Measurements from ENCODE around the gene CACYBP.

CACYBP gene

DNA sequence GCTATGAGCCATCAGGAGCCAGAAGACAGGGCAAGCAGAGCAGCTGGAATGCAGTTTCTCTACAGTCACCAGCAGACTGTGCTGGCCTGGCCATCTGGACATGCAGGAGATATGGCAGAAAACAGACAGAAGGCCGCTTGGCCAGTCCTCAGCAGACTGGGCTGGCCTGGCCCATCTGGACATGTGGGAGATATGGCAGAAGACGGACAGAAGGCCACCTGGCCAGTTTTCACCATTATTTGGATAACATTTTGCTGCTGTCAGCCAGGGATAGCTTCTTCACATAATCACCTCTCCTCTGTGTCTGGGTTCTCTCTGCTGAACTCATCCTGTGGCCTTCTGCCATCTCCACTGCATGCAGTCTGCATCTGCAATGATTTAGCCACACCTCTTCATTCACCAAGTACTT lies 25.0 kb upstream of the CACYBP start:
- no peak for DNase-seq

DNA sequence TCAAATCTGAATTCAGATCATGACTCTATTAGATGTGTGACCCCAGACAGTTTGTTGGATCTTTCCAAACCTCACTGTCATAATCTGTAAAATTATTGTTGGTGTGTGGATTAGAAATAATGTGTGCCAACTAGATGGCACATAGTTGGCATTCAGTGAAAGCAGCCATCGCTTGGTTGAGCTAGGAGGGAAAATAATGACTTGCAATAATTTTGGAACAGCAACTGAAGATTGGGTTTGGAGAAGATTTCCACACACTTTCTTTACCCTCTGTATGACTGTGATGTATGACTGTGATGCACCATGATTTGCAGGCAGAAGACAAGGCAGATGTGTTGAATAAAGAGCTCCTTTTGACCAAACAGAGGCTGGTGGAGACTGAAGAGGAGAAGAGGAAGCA lies 24.0 kb upstream of the CACYBP start:
- DNase-seq, result no peak

DNA sequence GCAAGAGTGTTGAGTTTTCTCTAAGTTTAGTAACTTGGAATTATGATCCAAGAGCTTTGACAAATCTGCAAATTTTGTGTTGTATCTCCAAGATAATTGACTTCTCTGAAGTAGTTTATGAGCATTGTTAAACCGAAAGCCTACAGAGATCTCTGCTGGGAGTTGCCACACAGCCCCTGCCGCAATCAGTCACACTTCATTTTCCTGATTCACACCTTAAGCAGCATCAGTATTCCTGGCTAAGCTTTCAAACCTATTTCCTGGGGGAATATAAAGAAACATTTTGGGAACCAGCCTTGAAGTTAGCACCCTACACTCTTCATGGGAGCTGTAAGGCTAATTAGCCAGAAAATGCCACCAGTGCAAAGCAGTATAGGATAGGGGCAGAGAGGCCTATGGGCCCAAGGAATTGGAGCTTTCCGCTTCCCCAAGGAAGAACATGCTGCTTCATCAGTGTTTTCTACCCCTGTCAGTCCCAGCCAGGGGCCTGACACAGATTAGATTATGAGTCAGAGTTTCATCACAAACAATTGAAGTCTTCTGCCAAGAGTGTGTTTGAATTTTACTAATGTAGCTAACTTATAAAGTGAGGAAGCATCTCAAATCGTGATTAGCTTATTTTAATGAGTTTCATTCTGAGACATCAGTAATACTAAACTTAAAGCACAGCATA lies 23.2 kb upstream of the CACYBP start:
- no peak for DNase-seq

DNA sequence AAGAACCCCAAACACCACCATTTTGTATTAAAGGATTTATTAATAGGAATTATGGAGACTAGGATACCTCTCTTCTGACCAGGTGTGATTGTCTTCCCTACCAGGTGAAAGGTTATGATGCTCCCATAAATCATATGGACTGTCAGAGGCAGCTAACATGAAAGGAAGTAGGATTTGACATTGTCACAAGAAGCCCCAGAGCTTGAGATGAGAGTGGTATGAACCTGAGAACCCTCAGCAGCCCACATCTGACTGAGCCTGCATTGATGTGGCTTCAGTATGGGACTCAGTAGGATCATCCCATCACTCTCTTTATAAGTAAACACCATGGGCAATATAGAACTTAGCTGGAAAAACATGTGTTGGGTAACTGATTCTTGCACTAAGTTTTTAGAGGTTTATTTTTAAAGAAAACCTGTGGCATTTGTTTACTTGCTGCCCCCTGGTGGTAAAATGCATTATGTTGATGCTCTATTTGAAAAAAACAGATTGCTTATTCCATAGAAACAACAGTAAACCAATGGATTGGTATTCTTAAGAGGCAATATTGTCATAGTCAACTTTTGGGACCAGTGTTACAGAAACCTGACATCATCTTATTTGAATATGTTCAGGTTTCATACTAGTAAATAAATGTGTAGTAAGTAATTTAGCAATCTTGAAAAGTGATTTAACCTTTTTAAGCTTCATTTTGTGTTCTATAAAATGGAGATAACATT lies 16.6 kb upstream of the CACYBP start:
- DNase-seq, result peak; percentile 49 to 88

DNA sequence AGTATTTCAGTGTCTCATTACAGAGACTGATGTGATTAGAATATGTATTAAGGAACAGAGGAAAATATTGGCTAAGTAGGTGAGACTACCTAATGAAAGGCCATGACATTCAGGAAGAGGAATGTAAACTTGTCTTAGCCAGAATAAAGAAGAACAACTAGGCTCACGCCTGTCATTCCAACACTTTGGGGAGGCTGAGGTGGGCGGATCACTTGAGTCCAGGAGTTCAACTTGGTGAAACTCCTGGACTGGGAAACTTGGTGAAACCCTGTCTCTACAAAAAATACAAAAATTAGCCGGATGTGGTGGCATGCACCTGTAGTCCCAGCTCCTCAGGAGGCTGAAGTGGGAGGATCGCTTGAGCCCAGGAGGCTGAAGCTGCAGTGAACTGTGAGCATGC lies 14.8 kb upstream of the CACYBP start:
- no peak for DNase-seq

DNA sequence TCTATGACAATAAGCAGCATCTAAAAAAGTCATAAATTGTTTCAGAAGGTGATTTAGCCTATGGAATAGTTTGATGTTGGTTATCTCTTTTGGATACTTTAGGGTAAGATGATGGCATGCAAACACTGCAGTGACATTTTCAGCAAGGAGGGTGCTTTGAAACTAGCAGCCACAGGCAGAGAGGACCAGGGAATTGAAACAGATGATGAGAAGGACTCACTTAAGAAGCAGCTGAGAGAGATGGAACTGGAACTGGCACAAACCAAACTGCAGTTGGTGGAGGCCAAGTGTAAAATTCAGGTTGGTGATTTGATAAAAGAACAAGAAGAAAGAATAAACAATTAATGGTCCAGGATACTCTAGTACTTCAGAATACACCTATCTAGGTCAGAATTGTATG lies 11.2 kb upstream of the CACYBP start:
- no peak for DNase-seq

DNA sequence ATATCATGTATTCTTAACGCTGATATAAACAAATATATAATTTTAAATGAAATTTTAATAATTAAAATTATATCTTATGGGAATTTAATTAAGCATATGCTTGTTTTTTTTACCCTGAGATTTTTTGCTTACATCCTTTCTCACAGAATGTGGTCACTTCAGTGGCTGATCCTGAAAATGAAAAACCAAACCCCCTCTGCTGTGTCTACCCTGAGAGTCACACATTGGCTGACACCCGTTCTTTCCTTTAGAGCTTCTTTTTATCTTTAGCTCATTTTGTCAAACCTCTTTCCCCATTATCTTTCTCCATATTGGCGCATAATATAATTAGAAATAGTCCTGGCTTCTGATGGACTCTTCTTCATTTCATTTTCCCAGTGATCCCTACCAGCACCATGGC lies 10.8 kb upstream of the CACYBP start:
- DNase-seq, result no peak

DNA sequence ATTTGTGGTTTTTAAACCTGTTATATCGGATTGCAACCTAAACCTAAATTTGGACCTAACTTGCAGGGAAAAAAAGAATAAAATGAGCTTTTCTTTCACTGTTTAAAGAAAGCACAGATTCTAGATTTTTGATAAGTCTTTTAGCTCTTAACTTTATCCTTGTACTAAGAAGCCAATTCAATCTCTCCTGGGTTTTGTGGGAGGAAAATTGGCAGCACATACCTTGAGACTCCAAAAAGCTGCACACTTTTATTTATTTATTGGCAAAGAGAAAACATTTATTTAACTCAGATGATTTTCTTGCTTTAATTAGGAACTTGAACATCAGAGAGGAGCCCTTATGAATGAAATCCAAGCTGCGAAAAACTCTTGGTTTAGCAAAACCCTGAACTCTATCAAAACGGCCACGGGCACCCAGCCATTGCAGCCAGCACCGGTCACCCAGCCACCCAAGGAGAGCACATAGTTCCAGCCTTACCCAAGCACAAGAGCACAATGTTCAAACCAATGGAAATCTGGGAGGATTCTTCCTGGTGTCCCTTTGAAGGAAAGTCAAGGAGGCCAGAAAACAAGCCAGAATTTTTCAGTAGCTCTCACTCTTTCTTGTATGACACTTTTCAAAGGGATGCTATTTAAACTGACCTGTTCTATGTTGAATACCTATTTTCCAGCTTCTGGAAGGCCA lies 10.1 kb upstream of the CACYBP start:
- no peak for DNase-seq

DNA sequence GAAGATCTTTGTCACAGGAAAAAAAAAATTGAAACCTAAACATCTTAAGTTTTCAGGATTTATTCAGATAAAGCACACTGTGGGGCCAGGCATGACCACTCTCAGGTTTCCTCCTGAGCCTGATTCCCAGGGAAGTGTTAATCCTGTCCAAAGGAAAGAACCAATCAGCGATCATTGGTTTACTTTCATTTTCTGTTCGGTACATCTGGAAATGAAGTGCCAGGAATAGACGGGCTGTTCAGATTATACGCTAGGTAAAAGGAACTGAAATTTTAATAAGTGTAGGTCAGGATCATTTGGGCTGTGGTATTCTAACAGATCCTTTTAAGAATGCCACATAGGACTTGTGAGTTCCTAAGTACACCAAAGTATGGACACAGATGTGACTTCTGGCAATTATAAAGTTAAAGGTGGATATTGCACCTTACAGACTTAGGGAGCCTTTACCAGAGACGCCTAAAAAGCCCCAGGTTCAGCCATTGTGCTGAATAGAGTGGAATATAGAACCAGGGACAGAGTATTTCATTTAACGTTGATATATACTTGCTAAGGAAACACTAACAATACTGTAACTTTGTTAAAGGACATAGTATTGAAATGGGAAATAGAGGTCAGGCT lies 9.3 kb upstream of the CACYBP start:
- peak; percentile 45 to 51 for DNase-seq

DNA sequence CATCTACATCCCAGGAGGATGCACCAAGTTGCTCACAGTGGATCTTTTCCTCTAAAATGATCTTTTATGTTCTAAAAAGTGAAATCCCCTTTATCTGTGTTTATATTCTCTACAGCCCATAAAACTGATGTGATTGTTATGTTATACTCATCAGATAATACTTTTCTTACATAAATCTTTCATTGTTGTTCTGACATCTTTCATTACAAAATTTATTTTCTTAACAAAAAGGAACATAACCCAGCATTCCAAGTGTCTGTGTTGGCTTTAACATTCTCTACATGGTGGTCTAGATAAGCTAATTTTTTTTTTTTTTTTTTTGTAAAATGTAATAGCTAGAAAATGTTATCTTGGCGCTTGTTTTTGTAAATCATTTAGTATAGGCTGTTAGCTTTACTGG lies 8.3 kb upstream of the CACYBP start:
- no peak for DNase-seq

DNA sequence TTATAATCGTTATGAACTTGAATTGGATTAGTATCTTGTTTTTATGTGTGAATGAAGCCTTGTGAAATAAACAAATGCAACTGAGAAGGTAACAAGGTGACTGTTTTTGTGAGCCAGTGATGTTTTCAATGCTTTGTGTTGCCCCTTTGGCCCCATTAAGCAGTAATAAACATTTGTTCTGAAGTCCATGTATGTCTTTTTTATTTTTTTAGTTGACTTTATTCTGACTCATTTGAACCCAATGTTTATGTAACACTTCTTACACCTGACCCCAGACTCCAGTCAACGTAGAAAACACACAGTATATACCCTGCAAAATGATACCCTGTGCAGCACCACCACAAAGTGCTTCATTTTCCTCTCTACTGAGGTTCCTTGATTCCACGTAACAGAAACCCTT lies 4.6 kb upstream of the CACYBP start:
- no peak for DNase-seq

DNA sequence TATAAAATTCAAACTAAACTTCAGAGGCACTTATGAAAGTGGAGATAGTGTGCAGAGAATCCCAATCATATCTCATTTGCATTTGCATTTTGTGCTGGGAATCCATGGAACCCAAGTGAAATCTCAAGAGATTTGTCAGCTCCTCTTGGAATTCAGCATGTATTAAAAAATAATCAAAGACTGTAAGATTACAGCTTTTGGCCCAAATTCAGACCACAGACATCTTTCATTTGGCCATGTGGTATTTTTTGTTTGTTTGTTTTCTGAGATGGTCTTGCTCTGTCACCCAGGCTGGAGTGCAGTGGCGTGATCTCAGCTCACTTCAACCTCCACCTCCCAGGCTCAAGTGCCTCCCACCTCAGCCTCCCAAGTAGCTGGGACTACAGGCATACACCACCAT lies 3.8 kb upstream of the CACYBP start:
- DNase-seq, result no peak

DNA sequence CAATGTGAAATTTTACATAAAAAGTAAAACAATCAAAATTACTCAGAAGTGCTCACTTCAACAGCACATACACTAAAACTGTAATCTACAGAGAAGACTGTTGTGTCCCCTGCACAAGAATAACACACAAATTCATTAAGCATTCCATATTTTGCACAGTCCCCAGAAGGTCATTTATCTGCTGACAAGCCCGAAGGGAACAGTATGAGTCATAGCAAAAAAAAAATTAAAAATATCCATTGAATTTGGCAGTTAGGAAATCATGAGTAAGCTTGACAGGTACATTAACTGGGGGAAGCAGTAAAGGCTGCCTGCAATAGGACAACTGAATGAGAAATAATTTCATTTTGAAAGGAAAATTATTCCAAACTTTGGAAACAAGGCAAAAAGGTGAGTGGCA lies 3.3 kb upstream of the CACYBP start:
- no peak for DNase-seq

DNA sequence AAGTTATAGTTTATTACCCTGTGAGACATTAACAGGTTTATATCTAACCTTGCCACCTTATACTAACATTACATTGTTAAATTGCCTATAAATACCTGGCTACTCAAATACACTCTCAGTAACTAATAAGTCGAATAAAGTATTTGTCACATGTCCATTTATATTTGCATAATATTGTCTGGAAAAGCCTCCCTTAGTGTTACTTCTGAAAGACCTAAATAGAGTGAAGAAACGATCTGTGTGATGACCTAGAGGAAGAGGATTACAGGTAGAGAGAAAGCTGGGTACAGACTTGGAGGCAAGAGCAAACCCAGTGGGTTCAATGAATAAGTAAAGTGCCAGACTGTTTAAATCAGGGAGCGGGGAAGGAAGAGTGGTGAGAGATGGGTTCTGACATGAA lies 2.7 kb upstream of the CACYBP start:
- no peak for DNase-seq

DNA sequence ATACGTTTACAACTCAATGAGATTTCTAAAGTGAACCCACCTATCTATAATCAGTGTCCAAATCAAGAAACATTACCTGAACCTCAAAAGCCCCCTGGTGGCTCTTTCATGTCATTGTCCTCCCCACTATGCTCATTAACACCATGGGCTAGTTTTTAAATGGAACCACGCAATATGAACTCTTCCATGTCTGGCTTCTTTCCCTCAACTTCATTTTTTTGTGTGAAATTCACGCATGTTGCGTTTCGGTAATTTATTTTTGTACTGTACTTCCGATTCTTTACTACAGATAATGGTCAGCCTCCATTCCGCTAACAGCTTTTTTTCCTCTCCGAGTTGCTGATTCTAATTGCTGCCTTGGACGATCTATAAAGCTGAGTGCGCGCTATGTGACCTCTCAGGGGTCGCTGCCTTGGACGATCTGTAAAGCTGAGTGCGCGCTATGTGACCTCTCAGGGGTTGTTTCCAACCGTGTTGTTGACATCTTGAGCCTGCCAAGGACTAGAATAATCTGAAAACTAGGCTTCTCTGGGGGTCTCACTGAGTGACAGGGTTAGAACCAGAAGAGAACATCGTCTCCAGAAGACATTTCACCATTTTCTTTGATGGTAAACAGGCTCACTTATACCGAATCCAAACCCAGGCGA lies 1.1 kb upstream of the CACYBP start:
- peak; percentile 53 to 73 for DNase-seq

DNA sequence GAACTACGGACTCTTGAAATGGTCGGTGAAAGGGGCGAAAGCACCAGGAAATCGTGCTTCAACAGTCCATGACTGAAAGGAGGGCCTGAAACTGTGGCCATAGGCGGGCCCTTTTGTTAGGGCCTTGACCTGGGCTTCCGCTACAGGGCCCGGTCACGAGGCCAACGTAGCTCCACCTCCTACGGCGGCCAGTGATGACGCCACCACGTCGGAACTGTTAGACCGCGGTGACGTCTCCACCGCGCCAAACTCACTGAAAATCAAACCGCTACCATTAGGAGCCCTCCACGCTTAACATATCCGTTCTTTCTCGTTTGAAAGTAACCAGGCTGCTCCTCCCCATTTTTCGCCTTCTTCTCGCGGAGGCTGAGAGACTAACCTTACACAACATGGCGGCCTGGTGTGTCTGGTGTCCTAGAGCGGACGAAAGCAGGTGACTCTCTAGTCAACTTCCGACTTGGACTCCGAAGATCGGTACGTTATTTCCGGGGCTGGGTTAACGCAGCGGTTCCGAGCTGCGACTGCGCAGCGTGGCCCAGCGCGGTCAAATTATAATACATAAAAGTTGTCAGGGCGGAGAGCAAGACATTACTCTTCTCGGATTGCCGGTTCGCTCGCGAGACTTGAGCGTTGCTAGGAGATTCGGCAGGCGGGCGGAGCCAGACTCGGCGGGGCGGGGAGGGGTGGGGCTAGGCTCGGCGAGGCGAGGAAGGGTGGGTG lies 371 bp upstream of the CACYBP start:
- DNase-seq, result peak; percentile 99

DNA sequence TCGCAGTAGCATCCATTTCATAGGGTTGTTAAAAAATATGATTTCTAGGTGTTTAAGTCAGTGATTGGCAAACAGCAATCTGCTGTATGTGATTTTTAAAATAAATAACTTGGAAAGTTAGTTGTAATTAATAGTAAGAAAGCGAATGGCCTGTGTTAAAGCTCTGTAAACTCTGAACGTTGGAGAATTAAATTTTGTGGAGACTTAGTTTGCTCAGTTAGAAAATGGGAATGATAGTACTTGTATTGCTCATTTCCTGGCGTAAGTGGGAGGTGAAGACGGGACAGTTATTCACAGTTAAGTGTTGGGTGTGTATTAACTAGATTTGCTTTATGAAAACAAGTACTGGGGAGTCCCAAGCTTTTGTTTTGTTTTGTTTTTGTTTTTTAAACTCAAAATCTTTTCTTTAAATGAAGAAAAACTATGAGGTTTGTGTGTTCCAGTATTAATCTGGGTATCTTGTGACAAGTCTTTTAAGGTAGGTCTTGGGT lies 995 bp downstream of the CACYBP start:
- DNase-seq, result peak in 1 of 2 donors; percentile 16

DNA sequence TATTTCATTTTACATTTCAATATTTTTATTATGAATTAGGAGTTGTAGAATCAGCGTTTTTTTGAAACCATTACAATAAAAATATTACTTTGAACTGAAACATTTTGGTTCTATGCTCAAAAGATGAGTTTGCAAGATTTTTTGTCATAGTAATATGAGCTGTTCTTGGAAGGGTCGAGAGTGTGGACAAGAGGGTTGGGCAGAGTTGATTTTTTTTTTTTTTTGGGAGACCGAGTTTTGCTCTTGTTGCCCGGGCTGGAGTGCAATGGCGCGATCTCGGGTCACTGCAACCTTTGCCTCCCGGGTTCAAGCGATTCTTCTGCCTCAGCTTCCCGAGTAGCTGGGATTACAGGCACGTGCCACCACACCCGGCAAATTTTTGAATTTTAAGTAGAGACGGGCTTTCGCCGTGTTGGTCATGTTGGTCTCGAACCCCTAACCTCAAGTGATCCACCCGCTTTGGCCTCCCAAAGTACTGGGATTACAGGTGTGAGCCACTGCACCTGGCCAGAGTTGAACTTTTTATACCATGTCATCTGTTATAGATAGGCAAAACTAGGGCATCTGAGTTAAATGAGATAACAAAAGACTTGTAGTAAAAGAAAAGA lies 3.3 kb downstream of the CACYBP start:
- no peak for DNase-seq

DNA sequence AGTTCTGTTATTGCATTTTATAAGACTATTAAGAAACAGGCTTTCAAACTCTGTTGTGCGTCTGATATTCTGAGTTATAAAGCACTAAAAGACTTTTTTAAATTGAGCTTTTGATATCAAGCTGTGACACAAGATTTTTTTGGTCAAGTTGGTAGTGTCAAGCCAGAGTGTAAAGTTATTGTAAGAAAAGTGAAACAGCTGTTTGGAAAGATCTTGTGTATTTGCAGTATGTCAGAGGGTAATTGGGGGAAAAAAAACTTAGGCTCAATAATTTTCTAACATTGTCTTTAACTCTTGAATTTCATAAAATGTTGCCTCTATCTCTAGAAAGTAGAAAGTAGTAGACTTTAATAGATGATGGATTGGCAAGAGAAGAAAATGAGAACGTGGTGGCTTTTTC lies 3.8 kb downstream of the CACYBP start:
- no peak for DNase-seq

DNA sequence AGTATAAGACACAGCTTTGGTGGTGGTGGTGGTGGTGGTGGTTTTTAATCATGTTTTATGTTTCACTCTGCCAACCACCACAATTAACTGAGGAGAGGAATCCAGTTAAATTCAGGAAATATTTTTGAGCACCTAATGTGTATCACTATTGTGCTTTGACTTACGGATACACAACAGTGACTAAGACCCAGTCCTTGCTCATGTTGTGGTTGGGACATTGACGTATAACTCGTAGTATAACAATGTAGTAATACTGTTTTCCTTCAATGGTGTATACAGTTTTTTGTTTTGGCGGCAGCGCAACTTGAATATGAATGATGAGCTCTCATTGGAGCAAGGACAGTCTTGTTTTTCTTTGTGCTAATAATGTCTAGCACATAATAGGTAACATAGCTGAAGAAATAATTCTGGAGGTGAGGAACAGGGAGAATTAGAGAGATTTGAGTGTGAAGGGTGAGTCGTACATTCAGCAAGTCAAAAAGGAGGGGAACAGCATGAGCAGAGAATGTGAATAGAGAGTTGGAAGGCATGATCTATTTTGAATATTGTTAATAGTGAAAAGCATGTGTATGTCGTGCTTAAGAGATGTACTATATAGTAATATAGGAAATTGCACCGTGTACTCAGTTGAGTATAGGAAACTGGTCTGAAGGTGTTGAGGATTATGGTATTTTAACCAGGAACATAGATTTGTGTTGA lies 5.5 kb downstream of the CACYBP start:
- DNase-seq, result no peak

DNA sequence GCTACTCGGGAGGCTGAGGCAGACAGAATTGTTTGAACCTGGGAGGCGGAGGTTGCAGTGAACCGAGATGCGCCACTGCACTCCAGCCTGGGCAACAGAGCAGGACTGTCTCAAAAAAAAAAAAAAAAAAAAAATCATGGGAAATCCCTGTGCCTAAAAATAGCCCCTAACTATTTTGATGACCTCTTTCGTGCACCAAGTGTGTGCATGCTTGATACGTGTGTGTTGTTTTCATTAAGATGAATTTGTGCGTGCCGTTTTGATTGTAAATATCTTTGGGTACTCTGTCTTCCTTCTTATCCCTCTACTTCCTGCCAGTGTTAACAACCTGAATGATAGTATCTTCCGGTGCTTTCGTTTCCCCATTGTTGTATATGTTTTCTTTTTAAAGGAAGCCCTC lies 9.8 kb downstream of the CACYBP start:
- no peak for DNase-seq

Measured in inflammatory macrophage treated with lipopolysaccharide for 1 hour (primary cell).